ENCODE measurements around the gene CLEC7A. TPM values are rescaled to one million over a fixed set of nuclear protein-coding genes. Genes with fewer than 3 reads are reported as not detected.

The CLEC7A gene
- total RNA-seq, 1 experiment from 2014 or later = not detected

GRCh38 chr12:10095971-10096370, 34.0 kb downstream of the CLEC7A start:
- no peaks in the 10 kb centered on the region for H3K9me3 ChIP-seq (ENCODE audit: control insufficient read depth, insufficient read depth, low read depth, low read length)
- H3K36me3 ChIP-seq (ENCODE audit: control insufficient read depth, insufficient read depth, low read length) = no peaks in the 10 kb centered on the region
- intact Hi-C loops (cut with micrococcal nuclease; ENCODE audit: unreplicated experiment) (no loop called here), in situ Hi-C loops (cut with HindIII; ENCODE audit: low pct_unique_long_range_greater_than_20kb, low sequenced_read_pairs) (no loop called here)
- ChIA-PET CTCF (no interaction called here), POLR2A (no interaction called here)
- peaks cover 6% of the 10 kb centered on the region for H3K4me1 ChIP-seq (ENCODE audit: control insufficient read depth, insufficient read depth, low read length)
- no peak overlapping the region for H3K4me3 ChIP-seq (ENCODE audit: low read depth in 2 of 2, low read length in 2 of 2)
- ATAC-seq (no peak), DNase-seq (ENCODE audit: low read depth, low spot score) (no peak)
- no peaks in the 10 kb centered on the region for H3K27me3 ChIP-seq (ENCODE audit: control insufficient read depth, insufficient read depth, low read length)
- no peak overlapping the region for H3K27ac ChIP-seq (ENCODE audit: low read length)
- TF ChIP-seq REST (IDR thresholded peaks at IDR 0.05; ENCODE audit: insufficient read depth in 1 of 2, low read depth in 2 of 2, low read length in 1 of 2) = no peak
- TF ChIP-seq POLR2AphosphoS5 (IDR thresholded peaks at IDR 0.05; ENCODE audit: low read depth, low read length) = no peak
- no peak for TF ChIP-seq TCF7L2 (IDR thresholded peaks at IDR 0.05; ENCODE audit: low read depth, low read length)
- TF ChIP-seq SIN3A (IDR thresholded peaks at IDR 0.05; ENCODE audit: borderline replicate concordance, insufficient read depth, low read depth, low read length) = no peak
- TF ChIP-seq CTCF (IDR thresholded peaks at IDR 0.05) = no peak
- no TSS peak for BruUV-seq (replicated peaks)

DNA sequence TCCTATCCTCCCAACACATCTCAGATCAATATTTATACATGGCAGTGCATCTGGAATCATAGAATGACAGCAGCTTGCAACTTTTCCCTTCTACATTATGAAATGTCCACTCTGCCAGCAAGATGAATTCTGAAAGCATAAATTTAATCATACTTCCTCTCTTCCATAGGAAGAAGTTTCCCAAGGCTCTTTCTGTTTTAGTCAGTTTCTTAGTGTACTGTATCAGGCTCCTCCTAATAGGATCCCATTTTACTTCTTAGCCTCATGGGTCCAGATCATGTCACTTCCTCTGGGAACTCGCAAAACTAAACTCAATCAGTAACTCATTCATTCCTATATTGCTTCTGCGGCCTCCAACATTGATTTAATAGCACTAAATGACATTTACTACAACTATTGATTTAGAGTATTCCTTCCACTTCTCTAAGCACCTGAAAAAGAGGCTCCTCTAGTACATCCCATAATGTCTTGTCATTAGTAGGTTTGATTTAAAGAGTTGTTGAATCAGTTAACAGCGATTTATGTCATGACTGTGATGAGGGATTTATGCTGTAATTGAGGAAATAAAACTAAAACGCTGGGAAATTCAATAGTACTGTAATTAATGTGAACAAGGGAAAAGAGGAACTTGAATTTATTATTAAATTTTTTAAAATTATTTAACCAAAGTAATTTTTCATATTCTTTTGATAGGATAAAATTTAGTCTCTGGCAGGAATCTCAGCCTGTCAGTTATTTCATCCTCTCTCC, 35.2 kb downstream of the CLEC7A start:
- BruUV-seq (replicated peaks) = no TSS peak
- Histone ChIP-seq H3K9me3 (ENCODE audit: control insufficient read depth, insufficient read depth, low read depth, low read length) (no peaks in the 10 kb centered on the region), H3K4me1 (ENCODE audit: control insufficient read depth, insufficient read depth, low read length) (no peaks in the 10 kb centered on the region; the same call in 1 of the 2 replicates), H3K4me3 (ENCODE audit: low read depth in 2 of 2, low read length in 2 of 2) (no peak overlapping the region), H3K27me3 (ENCODE audit: control insufficient read depth, insufficient read depth, low read length) (no peaks in the 10 kb centered on the region), H3K36me3 (ENCODE audit: control insufficient read depth, insufficient read depth, low read length) (no peaks in the 10 kb centered on the region), H3K27ac (ENCODE audit: low read length) (no peak overlapping the region)
- DNase-seq (ENCODE audit: low read depth, low spot score) (no peak), ATAC-seq (no peak)
- intact Hi-C loops (cut with micrococcal nuclease; ENCODE audit: unreplicated experiment) (no loop called here), in situ Hi-C loops (cut with HindIII; ENCODE audit: low pct_unique_long_range_greater_than_20kb, low sequenced_read_pairs) (no loop called here)
- TF ChIP-seq CTCF (IDR thresholded peaks at IDR 0.05) (no peak), POLR2AphosphoS5 (IDR thresholded peaks at IDR 0.05; ENCODE audit: low read depth, low read length) (no peak), REST (IDR thresholded peaks at IDR 0.05; ENCODE audit: insufficient read depth in 1 of 2, low read depth in 2 of 2, low read length in 1 of 2) (no peak), SIN3A (IDR thresholded peaks at IDR 0.05; ENCODE audit: borderline replicate concordance, insufficient read depth, low read depth, low read length) (no peak), TCF7L2 (IDR thresholded peaks at IDR 0.05; ENCODE audit: low read depth, low read length) (no peak)
- ChIA-PET POLR2A (no interaction called here), CTCF (no interaction called here)

All from Panc1 (cell line).